Measurements from ENCODE around the gene TTLL8.

GRCh38 chr22:50089231-50089630, 31.1 kb upstream of the TTLL8 start:
- no peak for TF ChIP-seq RELA (CRISPR knock-in tag; IDR thresholded peaks at IDR 0.05; ENCODE audit: borderline replicate concordance)
- no peak for TF ChIP-seq CTCF (IDR thresholded peaks at IDR 0.05)
- no peak for TF ChIP-seq NR1H2 (CRISPR knock-in tag; IDR thresholded peaks at IDR 0.05)
- TF ChIP-seq CREM (CRISPR knock-in tag; IDR thresholded peaks at IDR 0.05): no peak
- no peak for TF ChIP-seq USF2 (CRISPR knock-in tag; IDR thresholded peaks at IDR 0.05)
- no peak for TF ChIP-seq ZNF138 (CRISPR knock-in tag; conservative IDR thresholded peaks at IDR 0.05)
- no peak for TF ChIP-seq FOXK1 (CRISPR knock-in tag; IDR thresholded peaks at IDR 0.05)

Measured in WTC11 (cell line).